Medulla oblongata (tissue), 1 donor: Measurements from ENCODE around the gene RHOBTB1.

ENCODE experiments used
- DNase-seq: peaks from one replicate; pipeline ENCODE4 v3.0.0-alpha.2; 2015; ENCODE audit errors: extremely low spot score

The RHOBTB1 gene

GRCh38 chr10:60820093-60820754 is 123.8 kb downstream of the RHOBTB1 start:
- DNase-seq = no peak
